NCI-H1092 treated with DMSO at 0.1 percent for 48 hours (cell line): Measurements from ENCODE around the gene TAL2.

ENCODE experiments used
- DNase-seq: peaks from one replicate; lab custom pipeline; 2025; lab: John Stamatoyannopoulos, UW

Gene TAL2

DNA sequence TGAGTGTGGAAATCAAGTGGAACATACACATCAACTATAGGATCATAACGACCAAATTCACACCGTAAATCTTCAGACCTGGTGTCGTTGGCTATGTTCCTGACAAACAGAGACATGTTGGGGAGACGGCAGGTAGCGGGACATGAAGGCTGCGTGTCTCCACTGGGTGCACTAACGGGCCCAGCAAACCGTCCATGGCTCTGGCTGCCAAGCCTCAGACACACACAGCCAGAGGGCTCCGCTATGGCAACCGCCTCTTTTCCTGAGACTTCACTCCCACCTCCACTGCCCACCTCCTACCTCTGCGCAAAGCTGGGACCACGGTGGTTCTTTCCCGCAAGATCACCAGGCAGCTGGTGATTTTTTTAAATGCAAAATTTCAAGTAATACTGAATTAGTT lies 48.4 kb downstream of the TAL2 start:
- no peak for DNase-seq

DNA sequence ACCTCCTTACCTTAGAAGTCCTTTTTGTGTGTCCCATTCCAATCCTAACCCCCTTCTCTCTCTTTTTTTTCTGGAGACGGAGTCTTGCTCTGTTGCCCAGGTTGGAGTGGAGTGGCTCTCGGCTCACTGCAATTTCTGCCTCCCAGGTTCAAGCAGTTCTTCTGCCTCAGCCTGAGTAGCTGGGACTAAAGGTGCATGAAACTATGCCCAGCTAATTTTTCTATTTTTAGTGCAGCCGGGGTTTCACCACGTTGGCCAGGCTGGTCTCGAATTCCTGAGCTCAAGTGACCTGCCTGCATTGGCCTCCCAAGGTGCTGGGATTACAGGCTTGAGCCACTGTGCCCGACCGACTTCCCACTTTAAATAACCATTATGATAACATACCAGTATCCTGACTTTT lies 49.6 kb downstream of the TAL2 start:
- DNase-seq, result no peak

DNA sequence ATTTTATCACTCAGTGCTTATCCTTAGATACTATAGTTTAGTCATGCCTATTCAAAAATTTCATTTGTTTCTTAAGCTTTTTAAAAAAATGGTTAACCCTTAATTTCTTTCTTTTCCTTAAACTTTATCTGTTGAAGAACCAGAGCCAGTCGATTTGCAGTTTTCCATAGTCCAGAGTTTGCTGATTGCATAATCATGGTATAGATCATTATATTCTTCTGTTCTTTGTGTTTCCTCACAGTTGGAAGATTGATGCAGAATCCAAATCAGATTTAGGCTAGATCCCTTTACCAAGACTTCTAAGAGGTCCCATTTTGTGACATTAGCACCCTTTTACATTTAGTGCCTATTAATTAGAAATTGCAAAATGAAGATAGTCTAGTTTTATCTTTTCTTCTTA lies 50.0 kb downstream of the TAL2 start:
- no peak for DNase-seq
